BJ (cell line): ENCODE measurements around the gene ATP11C. TPM values are rescaled to one million over a fixed set of nuclear protein-coding genes. Genes with fewer than 3 reads are reported as not detected.

ENCODE experiments used
- CTCF ChIA-PET: fragments of 350-600 bp; formaldehyde crosslinking; extraction: SDS; loops from one replicate; lab custom pipeline; 2021; ENCODE audit warnings: antibody characterized with exemption, inconsistent platforms; lab: Yijun Ruan, JAX
- POLR2A ChIA-PET: fragments of 300-600 bp; sonication (Branson Sonifier 250); formaldehyde crosslinking; extraction: SDS; loops from one replicate; lab custom pipeline; 2021; ENCODE audit warnings: antibody characterized with exemption; lab: Charles Lee
- DNase-seq: peaks from one replicate; pipeline ENCODE4 v3.0.0-alpha.2; 2011; ENCODE audit warnings: low read depth
- H3K27me3 ChIP-seq: 2 replicates; pipeline ENCODE4 v1.6.0; 2011; ENCODE audit warnings: low read length; ENCODE audit not compliant: control insufficient read depth, insufficient read depth
- H3K36me3 ChIP-seq: 2 replicates; pipeline ENCODE4 v1.5.1; 2011; ENCODE audit warnings: low read length; ENCODE audit not compliant: control insufficient read depth, insufficient read depth
- H3K4me3 ChIP-seq: 2 replicates; pipeline ENCODE4 v1.5.1; 2011; ENCODE audit warnings: low read depth, mild to moderate bottlenecking, control low read depth, low read length
- CTCF ChIP-seq: IDR thresholded peaks from 2 replicates; pipeline ENCODE4 v1.5.1; 2011; ENCODE audit warnings: low read depth, mild to moderate bottlenecking, control low read depth, inconsistent platforms, low read length, moderate library complexity; ENCODE audit not compliant: insufficient read depth
- polyA plus RNA-seq: library from polyadenylated mRNA; depleted of rRNA; stranded (reverse); fragments of >200 nt; gene quantifications from 2 replicates; pipeline ENCODE4 v1.2.3, GENCODE V29; 2011

Gene ATP11C
- polyA plus RNA-seq, 1 experiment: 7.7 TPM

DNA sequence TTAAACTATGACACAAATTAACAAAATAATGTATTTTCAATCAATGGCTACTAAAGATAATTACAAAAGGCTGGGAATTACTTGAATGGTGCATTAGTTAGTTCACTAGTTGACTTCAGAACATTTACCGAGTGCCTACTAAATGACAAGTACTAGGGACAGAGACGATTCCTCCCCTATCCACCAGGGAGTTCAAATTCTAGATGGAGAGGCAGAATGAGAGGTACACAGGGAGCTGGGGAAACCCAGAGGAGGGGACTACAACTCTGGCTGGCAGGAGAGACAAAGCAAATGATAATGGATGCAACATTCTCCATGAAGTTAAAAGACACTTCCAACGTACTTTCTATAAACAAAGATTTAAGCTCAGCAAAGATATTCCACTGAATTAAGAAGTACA is 181.8 kb downstream of the ATP11C start:
- no peaks in the 10 kb centered on the region for H3K27me3 ChIP-seq
- ChIA-PET POLR2A (no interaction called here), CTCF (interaction anchor here (2.1 kb wide), 1 partner anchor 8 kb away, joined by 6 read pairs; no protein-coding TSS in a partner anchor)
- H3K4me3 ChIP-seq: no peak overlapping the region
- H3K36me3 ChIP-seq: no peaks in the 10 kb centered on the region
- DNase-seq: no peak
- no peak for TF ChIP-seq CTCF

- CTCF ChIA-PET: interaction anchor here (2.1 kb wide), 1 partner anchor 9 kb away, joined by 6 read pairs; no protein-coding TSS in a partner anchor
- POLR2A ChIA-PET: no interaction called here
- no peak overlapping the region for H3K4me3 ChIP-seq
- TF ChIP-seq CTCF: no peak
- H3K27me3 ChIP-seq: no peaks in the 10 kb centered on the region
- H3K36me3 ChIP-seq: no peaks in the 10 kb centered on the region
- no peak for DNase-seq
Observed at GRCh38 chrX:139750390-139750789, 182.5 kb downstream of the ATP11C start.

GRCh38 chrX:139739138-139739537 is 193.7 kb downstream of the ATP11C start:
- ChIA-PET POLR2A (no interaction called here), CTCF (no interaction called here)
- peak; percentile 30 for DNase-seq
- no peak for TF ChIP-seq CTCF
- Histone ChIP-seq H3K27me3 (no peaks in the 10 kb centered on the region), H3K36me3 (no peaks in the 10 kb centered on the region), H3K4me3 (no peak overlapping the region)

DNA sequence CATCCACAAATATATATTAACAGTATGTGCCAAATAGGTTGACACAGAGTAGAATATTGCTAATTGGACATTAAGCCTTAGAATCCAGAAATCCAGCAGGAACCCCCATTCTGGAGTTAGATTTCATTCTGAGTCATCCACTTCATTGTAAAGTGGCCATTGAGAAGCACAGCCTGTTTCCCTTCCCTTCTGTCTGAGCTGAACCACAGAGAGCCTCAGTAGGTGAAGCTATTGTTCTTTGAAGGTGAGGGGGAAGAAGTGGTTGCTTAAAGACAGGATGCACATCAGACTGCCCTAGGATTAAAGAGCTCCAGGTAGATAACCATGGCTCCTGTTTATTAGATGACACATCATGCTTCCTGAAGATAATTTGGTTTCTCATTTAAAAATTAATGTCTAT is 194.3 kb downstream of the ATP11C start:
- TF ChIP-seq CTCF: no peak
- no peaks in the 10 kb centered on the region for H3K36me3 ChIP-seq
- no peak for DNase-seq
- H3K27me3 ChIP-seq: no peaks in the 10 kb centered on the region
- CTCF ChIA-PET: no interaction called here
- no peak overlapping the region for H3K4me3 ChIP-seq
- POLR2A ChIA-PET: no interaction called here

DNA sequence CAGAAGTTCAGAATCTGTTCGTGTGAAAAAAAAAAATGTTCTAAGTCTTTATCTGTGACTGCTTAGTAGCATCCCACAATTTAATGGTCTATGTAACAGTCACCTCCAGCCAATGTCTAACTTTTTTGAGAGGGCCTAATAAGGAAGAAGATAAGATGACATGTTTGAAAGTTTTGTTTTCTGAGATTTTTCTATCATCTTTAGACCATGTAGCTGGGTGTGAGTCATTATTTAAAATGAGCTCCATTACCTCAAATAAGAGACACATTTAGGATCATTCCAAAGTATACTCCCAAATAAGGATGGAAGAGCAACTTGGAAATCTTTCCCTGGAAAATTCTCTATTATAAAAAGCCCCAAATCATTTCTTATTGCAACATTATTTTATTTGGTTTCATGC is 196.7 kb downstream of the ATP11C start:
- DNase-seq: no peak

More for the DNA sequence above, 196.7 kb downstream of the ATP11C start:
- POLR2A ChIA-PET: no interaction called here
- CTCF ChIA-PET: no interaction called here
- Histone ChIP-seq H3K4me3 (no peak overlapping the region), H3K36me3 (no peaks in the 10 kb centered on the region), H3K27me3 (no peaks in the 10 kb centered on the region)
- no peak for TF ChIP-seq CTCF
